Subcutaneous adipose tissue (tissue), 4 donors: ENCODE measurements around the gene ZNF789. TPM values are rescaled to one million over a fixed set of nuclear protein-coding genes. Genes with fewer than 3 reads are reported as not detected.

Source experiments
- CTCF ChIP-seq: fragments of 450-650 bp; IDR thresholded peaks from one replicate; pipeline ENCODE4 v1.5.1; 2016; ENCODE audit warnings: low read depth, mild to moderate bottlenecking, control low read depth, antibody characterized with exemption, moderate library complexity
- total RNA-seq, 4 donors: library from RNA; depleted of rRNA; stranded (reverse); fragments of >200 nt; gene quantifications; one replicate each; pipeline ENCODE4 v1.1.0, GENCODE V29; 2016

ZNF789 gene
- total RNA-seq, 4 donors from 2014 or later = 4.5 to 7.3 (median 5.9) TPM

- TF ChIP-seq CTCF = no peak
Measured at GRCh38 chr7:99452541-99452940, 20.1 kb upstream of the ZNF789 start.

GRCh38 chr7:99453105-99453504 lies 19.6 kb upstream of the ZNF789 start:
- TF ChIP-seq CTCF = no peak

- no peak for TF ChIP-seq CTCF
Measured at GRCh38 chr7:99455874-99456273, 16.8 kb upstream of the ZNF789 start.

GRCh38 chr7:99456288-99456687 lies 16.4 kb upstream of the ZNF789 start:
- TF ChIP-seq CTCF = no peak

GRCh38 chr7:99457050-99457649 lies 15.5 kb upstream of the ZNF789 start:
- TF ChIP-seq CTCF = no peak

GRCh38 chr7:99457650-99458493 lies 14.8 kb upstream of the ZNF789 start:
- no peak for TF ChIP-seq CTCF

- TF ChIP-seq CTCF = no peak
Measured at GRCh38 chr7:99459087-99459486, 13.6 kb upstream of the ZNF789 start.
